ENCODE data around the gene SCN5A. TPM values are rescaled to one million over a fixed set of nuclear protein-coding genes. Genes with fewer than 3 reads are reported as not detected.

The SCN5A gene
- total and polyA plus RNA-seq, 2 of the 4 experiments (the other 2 are of a cell fraction), result 1.9 to 2.0 TPM

DNA sequence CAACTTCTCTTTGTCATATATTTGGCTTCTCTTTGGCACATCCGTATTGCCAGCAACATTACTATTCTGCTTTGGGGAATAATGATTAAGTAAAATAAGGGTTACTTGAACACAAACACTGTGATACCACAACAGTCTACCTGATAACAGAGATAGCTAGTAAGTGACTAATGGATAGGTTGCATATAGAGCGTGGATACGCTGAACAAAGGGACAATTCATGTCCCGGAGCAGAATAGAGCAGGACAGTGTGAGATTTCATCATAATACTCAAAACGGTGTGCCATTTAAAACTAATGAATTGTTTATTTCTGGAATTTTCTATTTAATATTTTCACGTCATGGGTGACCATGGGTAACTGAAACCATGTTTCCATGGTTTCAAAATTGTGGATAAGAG lies 54.1 kb downstream of the SCN5A start:
- no peak for TF ChIP-seq RCOR1 (IDR thresholded peaks at IDR 0.05; ENCODE audit: insufficient replicate concordance, low read length)
- no peak for TF ChIP-seq MXI1 (IDR thresholded peaks at IDR 0.05; ENCODE audit: borderline replicate concordance, low read depth, low read length)
- no peak for TF ChIP-seq RFX5 (IDR thresholded peaks at IDR 0.05; ENCODE audit: low read depth, low read length)
- TF ChIP-seq CHD1 (IDR thresholded peaks at IDR 0.05; ENCODE audit: low read depth, low read length), result no peak
- Histone ChIP-seq H3K18ac (ENCODE audit: low read depth, low read length) (no peak overlapping the region), H3K9me1 (ENCODE audit: insufficient read depth, low read length) (no peaks in the 10 kb centered on the region), H3K23ac (ENCODE audit: low read depth, low read length) (no peak overlapping the region), H3K36me3 (ENCODE audit: control insufficient read depth, insufficient read depth, low read length) (no peaks in the 10 kb centered on the region), H2AK9ac (replicated peaks; ENCODE audit: low read depth, low read length, poor library complexity) (no peak overlapping the region), H3K9me3 (ENCODE audit: control insufficient read depth, insufficient read depth, low read length) (no peaks in the 10 kb centered on the region), H2BK20ac (ENCODE audit: low read depth, low read length) (no peak overlapping the region), H3K4ac (ENCODE audit: low read depth, low read length) (no peak overlapping the region), H2BK120ac (ENCODE audit: low read depth, low read length) (no peak overlapping the region), H3K79me1 (ENCODE audit: low read depth in 1 of 2, low read length in 2 of 2) (no peaks in the 10 kb centered on the region), H4K20me1 (ENCODE audit: insufficient read depth, low read length) (no peaks in the 10 kb centered on the region), H4K91ac (ENCODE audit: insufficient read depth, low read depth, low read length) (no peak overlapping the region), H3K4me1 (ENCODE audit: control insufficient read depth, insufficient read depth, low read length) (no peaks in the 10 kb centered on the region), H2AFZ (replicated peaks; ENCODE audit: low read length, poor library complexity) (no peak overlapping the region), H3K4me2 (ENCODE audit: low read depth, low read length) (no peak overlapping the region), H3K56ac (ENCODE audit: extremely low read depth, insufficient read depth, low read length) (no peak overlapping the region), H3K4me3 (ENCODE audit: insufficient read depth, low read depth, low read length) (no peak overlapping the region), H2BK15ac (ENCODE audit: low read depth, low read length) (no peak overlapping the region), H3K27me3 (ENCODE audit: control insufficient read depth, insufficient read depth, low read length) (no peaks in the 10 kb centered on the region), H2BK5ac (ENCODE audit: low read depth, low read length, poor library complexity, severe bottlenecking) (no peak overlapping the region), H2AK5ac (ENCODE audit: low read depth, low read length) (no peak overlapping the region), H4K8ac (ENCODE audit: low read depth in 2 of 2, low read length in 2 of 2) (no peak overlapping the region), H3K14ac (replicated peaks; ENCODE audit: low read depth, low read length) (no peak overlapping the region), H3K9ac (ENCODE audit: low read depth, low read length) (no peak overlapping the region), H4K5ac (ENCODE audit: low read depth, low read length) (no peak overlapping the region), H3K27ac (ENCODE audit: insufficient read depth, low read length) (no peak overlapping the region)
- intact Hi-C loops (cut with micrococcal nuclease), result no loop called here
- in situ Hi-C loops (cut with MboI; ENCODE audit: low sequenced_read_pairs), result no loop called here
- WGBS, 2 experiments (ENCODE audit: extremely low coverage in 2 of 2, insufficient read length in 1 of 2), result no CpG with 5 or more reads among the region's 6 CpGs
- POLR2A ChIA-PET (ENCODE audit: unreplicated experiment), result no interaction called here
- no TSS peak for BruUV-seq (replicated peaks)
- dilution Hi-C loops (cut with HindIII; ENCODE audit: low sequenced_read_pairs, unreplicated experiment), result no loop called here
- CTCF ChIA-PET, result no interaction called here
- ATAC-seq (ENCODE audit: low read depth) (no peak), DNase-seq (no peak)

All from IMR-90 (cell line).